GM13977 (cell line): ENCODE data around the gene FAM162A.

Experiments used
- DNase-seq: peaks from one replicate; pipeline ENCODE4 v3.0.0; 2012; ENCODE audit warnings: low spot score
- CTCF ChIP-seq: IDR thresholded peaks from 2 replicates; pipeline ENCODE4 v1.5.1; 2012; ENCODE audit warnings: mild to moderate bottlenecking, control low read depth; ENCODE audit not compliant: insufficient read depth; ENCODE audit errors: extremely low read depth, missing control alignments
- in situ Hi-C: fragments of 300-500 bp; cut with MboI; formaldehyde crosslinking; loops from one replicate; pipeline ENCODE4 v1.12.0; 2022; ENCODE audit warnings: low sequenced_read_pairs, low pct_unique_long_range_greater_than_20kb, mixed read lengths, inconsistent platforms; ENCODE audit not compliant: unreplicated experiment

The FAM162A gene

GRCh38 chr3:122414391-122414790 is 30.4 kb downstream of the FAM162A start:
- in situ Hi-C loops = no loop called here
- no peak for TF ChIP-seq CTCF
- DNase-seq = no peak

- DNase-seq = peak; percentile 62
- in situ Hi-C loops = no loop called here
- no peak for TF ChIP-seq CTCF
Measured at GRCh38 chr3:122415104-122415744, 31.2 kb downstream of the FAM162A start.

- in situ Hi-C loops = no loop called here
- DNase-seq = peak; percentile 92
- no peak for TF ChIP-seq CTCF
Measured at GRCh38 chr3:122415762-122416654, 32.0 kb downstream of the FAM162A start, which contains the start of gene WDR5B. TSS of gene WDR5B (minus strand) at chr3:122416062. CDS start at chr3:122415528, 534 bp downstream.

- in situ Hi-C loops = no loop called here
- DNase-seq = no peak
- no peak for TF ChIP-seq CTCF
Measured at GRCh38 chr3:122416966-122417365, 33.0 kb downstream of the FAM162A start.

- no peak for DNase-seq
- in situ Hi-C loops = no loop called here
Measured at GRCh38 chr3:122421101-122421500, 37.1 kb downstream of the FAM162A start.

GRCh38 chr3:122421836-122422235 is 37.9 kb downstream of the FAM162A start:
- DNase-seq = no peak
- in situ Hi-C loops = no loop called here
- TF ChIP-seq CTCF = no peak

More at GRCh38 chr3:122421101-122421500, 37.1 kb downstream of the FAM162A start:
- no peak for TF ChIP-seq CTCF
